GM23338 (cell line): ENCODE results near the gene WDHD1.

Experiments used
- CTCF ChIP-seq, 2 experiments: fragments of 200-600 bp in 1 of 2; sonication (generic) in 1 of 2; conservative IDR thresholded peaks; 2 replicates each; pipeline versions ENCODE4 v1.5.1 to v1.6.1; 2016 to 2017; ENCODE audit warnings: antibody characterized with exemption in 2 of 2, low read depth in 2 of 2, mild to moderate bottlenecking in 2 of 2, moderate library complexity in 1 of 2
- EZH2 ChIP-seq: fragments of 200-600 bp; sonication (generic); IDR thresholded peaks from one replicate; pipeline ENCODE4 v1.8.0; 2017; ENCODE audit warnings: antibody characterized with exemption, mild to moderate bottlenecking, low read depth; ENCODE audit not compliant: unreplicated experiment
- EZH2phosphoT487 ChIP-seq: fragments of 200-600 bp; sonication (generic); IDR thresholded peaks from one replicate; pipeline ENCODE4 v1.8.1; 2018; ENCODE audit warnings: antibody characterized with exemption; ENCODE audit not compliant: unreplicated experiment
- POLR2AphosphoS5 ChIP-seq: IDR thresholded peaks from 2 replicates; pipeline ENCODE4 v1.6.1; 2016; ENCODE audit warnings: antibody characterized with exemption, low read depth

- no peak for TF ChIP-seq CTCF (conservative IDR thresholded peaks at IDR 0.05; ENCODE audit: low read depth in 2 of 2)
- TF ChIP-seq POLR2AphosphoS5, result no peak
- no peak for TF ChIP-seq EZH2phosphoT487
- no peak for TF ChIP-seq EZH2
Observed at GRCh38 chr14:54947230-54947629, 79.7 kb downstream of the WDHD1 start.
